Smooth muscle cell (in vitro differentiated cells): ENCODE measurements around the gene CDH23. TPM values are rescaled to one million over a fixed set of nuclear protein-coding genes. Genes with fewer than 3 reads are reported as not detected.

ENCODE experiments used
- DNase-seq: peaks from one replicate; lab custom pipeline; 2025; ENCODE audit not compliant: unreplicated experiment; lab: John Stamatoyannopoulos, UW
- H2AFZ ChIP-seq: fragments of 200-600 bp; sonication (generic); 2 replicates; pipeline ENCODE4 v1.6.0; 2016; ENCODE audit warnings: antibody characterized with exemption, low read depth, mild to moderate bottlenecking
- H3F3A ChIP-seq: fragments of 200-600 bp; sonication (generic); 2 replicates; pipeline ENCODE4 v1.6.0; 2017; ENCODE audit warnings: antibody characterized with exemption, low read depth
- H3K27ac ChIP-seq: fragments of 200-600 bp; sonication (generic); 2 replicates; pipeline ENCODE4 v1.5.1; 2016; ENCODE audit warnings: low read depth, mild to moderate bottlenecking
- H3K27me3 ChIP-seq: fragments of 200-600 bp; sonication (generic); 2 replicates; pipeline ENCODE4 v1.6.1; 2016; ENCODE audit warnings: low read depth, mild to moderate bottlenecking
- H3K36me3 ChIP-seq: fragments of 200-600 bp; sonication (generic); 2 replicates; pipeline ENCODE4 v1.5.1; 2016; ENCODE audit warnings: low read depth
- H3K4me1 ChIP-seq: fragments of 200-600 bp; sonication (generic); 2 replicates; pipeline ENCODE4 v1.5.1; 2016; ENCODE audit warnings: low read depth
- H3K4me2 ChIP-seq: fragments of 200-600 bp; sonication (generic); 2 replicates; pipeline ENCODE4 v1.6.0; 2016; ENCODE audit warnings: mild to moderate bottlenecking
- H3K4me3 ChIP-seq: fragments of 200-600 bp; sonication (generic); 2 replicates; pipeline ENCODE4 v1.5.1; 2016; ENCODE audit warnings: mild to moderate bottlenecking
- H3K79me2 ChIP-seq: fragments of 200-600 bp; sonication (generic); 2 replicates; pipeline ENCODE4 v1.6.0; 2016; ENCODE audit warnings: low read depth, mild to moderate bottlenecking
- H3K9ac ChIP-seq: fragments of 200-600 bp; sonication (generic); 2 replicates; pipeline ENCODE4 v1.6.0; 2016; ENCODE audit warnings: low read depth
- H3K9me3 ChIP-seq: fragments of 200-600 bp; sonication (generic); replicated peaks from 2 replicates; pipeline ENCODE4 v1.5.1; 2016; ENCODE audit warnings: low read depth
- H4K20me1 ChIP-seq: fragments of 200-600 bp; sonication (generic); 2 replicates; pipeline ENCODE4 v1.6.0; 2016; ENCODE audit warnings: low read depth
- CTCF ChIP-seq: fragments of 200-600 bp; sonication (generic); IDR thresholded peaks from 2 replicates; pipeline ENCODE4 v1.5.1; 2017; ENCODE audit warnings: borderline replicate concordance, mild to moderate bottlenecking, antibody characterized with exemption; ENCODE audit not compliant: insufficient read depth, poor library complexity, severe bottlenecking
- WGBS: methylation state at CpG from one replicate; pipeline ENCODE4 v1.1.7; 2016; ENCODE audit warnings: low lambda C conversion rate; 5-methylcytosine and 5-hydroxymethylcytosine counted together
- polyA plus RNA-seq: library from polyadenylated mRNA; unstranded; fragments of >200 nt; fragmentation: Nextera tagmentation; extraction: Ambion mirVana; gene quantifications from 2 replicates; pipeline ENCODE4 v1.2.1, GENCODE V29; 2016
- total RNA-seq: library from RNA; depleted of rRNA; stranded (reverse); fragments of >200 nt; gene quantifications from 2 replicates; pipeline ENCODE4 v1.2.3, GENCODE V29; 2014

The CDH23 gene
- total and polyA plus RNA-seq, 2 experiments from 2014 or later = 0.99 to 2.5 TPM

GRCh38 chr10:71806704-71807556, 410.2 kb downstream of the CDH23 start:
- no peaks in the 10 kb centered on the region for H4K20me1 ChIP-seq
- H3K27me3 ChIP-seq = peaks cover 24% of the 10 kb centered on the region
- no peak for DNase-seq
- H3K4me1 ChIP-seq = no peaks in the 10 kb centered on the region
- no peak overlapping the region for H3K27ac ChIP-seq
- no peaks in the 10 kb centered on the region for H3F3A ChIP-seq
- no peak overlapping the region for H2AFZ ChIP-seq
- WGBS = 92% methylated on average over 23 of the region's 23 CpGs
- H3K9me3 ChIP-seq = no peaks in the 10 kb centered on the region
- H3K4me2 ChIP-seq = no peak overlapping the region
- H3K36me3 ChIP-seq = no peaks in the 10 kb centered on the region
- no peaks in the 10 kb centered on the region for H3K79me2 ChIP-seq
- TF ChIP-seq CTCF = no peak
- no peak overlapping the region for H3K4me3 ChIP-seq
- H3K9ac ChIP-seq = no peak overlapping the region

GRCh38 chr10:71807557-71808510, 411.1 kb downstream of the CDH23 start:
- Histone ChIP-seq H4K20me1 (no peaks in the 10 kb centered on the region), H3K79me2 (no peaks in the 10 kb centered on the region), H3K9ac (no peak overlapping the region), H3K27ac (no peak overlapping the region), H3F3A (no peaks in the 10 kb centered on the region), H3K4me3 (no peak overlapping the region), H2AFZ (no peak overlapping the region), H3K9me3 (no peaks in the 10 kb centered on the region), H3K4me2 (no peak overlapping the region), H3K4me1 (no peaks in the 10 kb centered on the region), H3K36me3 (no peaks in the 10 kb centered on the region), H3K27me3 (peaks cover 24% of the 10 kb centered on the region)
- no peak for TF ChIP-seq CTCF
- DNase-seq = no peak
- 96% methylated on average over 21 of the region's 21 CpGs for WGBS

GRCh38 chr10:71809628-71810027, 412.9 kb downstream of the CDH23 start:
- Histone ChIP-seq H4K20me1 (no peaks in the 10 kb centered on the region), H3K27me3 (peaks cover 21% of the 10 kb centered on the region), H3K4me1 (no peaks in the 10 kb centered on the region), H3K4me2 (no peak overlapping the region), H3K9me3 (no peaks in the 10 kb centered on the region), H3K4me3 (no peak overlapping the region), H3K27ac (no peak overlapping the region), H3K36me3 (no peaks in the 10 kb centered on the region), H3F3A (no peaks in the 10 kb centered on the region), H3K79me2 (no peaks in the 10 kb centered on the region), H3K9ac (no peak overlapping the region), H2AFZ (no peak overlapping the region)
- TF ChIP-seq CTCF = no peak
- DNase-seq = no peak
- WGBS = 95% methylated on average over 25 of the region's 25 CpGs
